Trophoblast cell (in vitro differentiated cells and primary cell): ENCODE measurements around the gene CCNL1.

Experiments used
- DNase-seq, 2 donors: peaks; one replicate each; pipeline ENCODE4 v3.0.0-alpha.2; 2016
- H2AFZ ChIP-seq: 2 replicates; pipeline ENCODE4 v1.6.1; 2013; ENCODE audit warnings: low read length, moderate library complexity, mild to moderate bottlenecking; ENCODE audit not compliant: insufficient read depth, poor library complexity
- H2AK5ac ChIP-seq: 2 replicates; pipeline ENCODE4 v1.6.1; 2013; ENCODE audit warnings: mild to moderate bottlenecking, low read length
- H2BK120ac ChIP-seq: 2 replicates; pipeline ENCODE4 v1.6.1; 2013; ENCODE audit warnings: low read length, mild to moderate bottlenecking, moderate library complexity; ENCODE audit not compliant: insufficient read depth, poor library complexity
- H2BK12ac ChIP-seq: 2 replicates; pipeline ENCODE4 v1.6.1; 2013; ENCODE audit warnings: mild to moderate bottlenecking, low read length, moderate library complexity
- H2BK5ac ChIP-seq: 2 replicates; pipeline ENCODE4 v1.6.1; 2013; ENCODE audit warnings: low read length, low read depth, moderate library complexity, mild to moderate bottlenecking; ENCODE audit not compliant: poor library complexity
- H3K14ac ChIP-seq: 2 replicates; pipeline ENCODE4 v1.6.1; 2013; ENCODE audit warnings: mild to moderate bottlenecking, low read length
- H3K18ac ChIP-seq: 2 replicates; pipeline ENCODE4 v1.6.1; 2013; ENCODE audit warnings: mild to moderate bottlenecking, low read length
- H3K23ac ChIP-seq: 2 replicates; pipeline ENCODE4 v1.6.1; 2013; ENCODE audit warnings: low read length
- H3K27ac ChIP-seq: 2 replicates; pipeline ENCODE4 v1.5.1; 2013; ENCODE audit warnings: low read depth, mild to moderate bottlenecking, inconsistent platforms, low read length, moderate library complexity
- H3K27me3 ChIP-seq: 2 replicates; pipeline ENCODE4 v1.6.1; 2013; ENCODE audit warnings: inconsistent platforms, mild to moderate bottlenecking, low read length, moderate library complexity; ENCODE audit not compliant: insufficient read depth
- H3K36me3 ChIP-seq, 2 experiments: 1 replicate in 1 of 2; 2 replicates in 1 of 2; pipeline ENCODE4 v1.6.1; 2013; ENCODE audit warnings: low read length in 2 of 2, mild to moderate bottlenecking in 2 of 2, moderate library complexity in 1 of 2; ENCODE audit not compliant: insufficient read depth in 2 of 2, control insufficient read depth in 1 of 2
- H3K4ac ChIP-seq: 2 replicates; pipeline ENCODE4 v1.6.1; 2013; ENCODE audit warnings: low read depth, mild to moderate bottlenecking, low read length, moderate library complexity
- H3K4me1 ChIP-seq, 2 experiments: 1 replicate in 1 of 2; 2 replicates in 1 of 2; pipeline ENCODE4 v1.6.1; 2013; ENCODE audit warnings: low read length in 2 of 2, mild to moderate bottlenecking in 2 of 2, moderate library complexity in 1 of 2; ENCODE audit not compliant: insufficient read depth in 2 of 2, control insufficient read depth in 1 of 2
- H3K4me2 ChIP-seq: 2 replicates; pipeline ENCODE4 v1.6.1; 2013; ENCODE audit warnings: inconsistent platforms, mild to moderate bottlenecking, low read length, moderate library complexity
- H3K4me3 ChIP-seq: 2 replicates; pipeline ENCODE4 v1.5.1; 2013; ENCODE audit warnings: mild to moderate bottlenecking, low read depth, low read length, inconsistent platforms
- H3K79me1 ChIP-seq: one replicate; pipeline ENCODE4 v1.6.1; 2013; ENCODE audit warnings: low read length
- H3K79me2 ChIP-seq: 2 replicates; pipeline ENCODE4 v1.6.1; 2013; ENCODE audit warnings: low read length, mild to moderate bottlenecking; ENCODE audit not compliant: control insufficient read depth, insufficient read depth, poor library complexity
- H3K9ac ChIP-seq: 2 replicates; pipeline ENCODE4 v1.6.1; 2013; ENCODE audit warnings: mild to moderate bottlenecking, low read length
- H3K9me3 ChIP-seq: 2 replicates; pipeline ENCODE4 v1.6.1; 2013; ENCODE audit warnings: low read depth, mild to moderate bottlenecking, control low read depth, inconsistent platforms, low read length; ENCODE audit not compliant: insufficient read depth
- H4K12ac ChIP-seq: 2 replicates; pipeline ENCODE4 v1.6.1; 2013; ENCODE audit warnings: low read depth, mild to moderate bottlenecking, low read length, moderate library complexity
- H4K8ac ChIP-seq: 2 replicates; pipeline ENCODE4 v1.6.1; 2013; ENCODE audit warnings: low read depth, mild to moderate bottlenecking, low read length, moderate library complexity
- H4K91ac ChIP-seq: one replicate; pipeline ENCODE4 v1.6.1; 2013; ENCODE audit warnings: low read depth, mild to moderate bottlenecking, low read length, moderate library complexity
- WGBS: extraction: QIAGEN DNeasy Blood & Tissue Kit; methylation state at CpG from one replicate; pipeline ENCODE4 v1.1.7; 2013; ENCODE audit warnings: missing lambda C conversion rate; ENCODE audit not compliant: insufficient read length, insufficient coverage; ENCODE audit errors: extremely low coverage; 5-methylcytosine and 5-hydroxymethylcytosine counted together

The CCNL1 gene

DNA sequence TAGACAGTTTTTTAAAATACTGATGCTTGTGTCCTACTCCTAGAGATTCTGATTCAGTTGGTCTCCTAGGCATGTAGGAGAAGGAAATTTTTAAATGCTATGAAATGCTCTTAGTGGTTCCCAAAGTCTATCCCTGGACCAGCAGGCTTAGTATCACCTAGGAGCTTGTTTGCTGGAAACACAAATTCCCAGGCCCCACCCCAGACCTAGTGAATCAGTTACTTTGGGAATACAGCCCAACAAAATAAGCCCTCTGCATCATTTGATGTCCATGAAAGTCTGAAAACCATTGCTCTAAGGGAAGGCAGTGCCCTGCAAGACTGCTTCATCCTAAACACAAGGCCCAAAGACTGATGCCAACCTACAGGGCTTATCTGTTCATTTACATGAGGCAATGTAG, 36.3 kb downstream of the CCNL1 start:
- Histone ChIP-seq H3K79me2 (no peaks in the 10 kb centered on the region), H3K9me3 (peaks cover 1% of the 10 kb centered on the region), H3K4me2 (no peak overlapping the region), H3K4me3 (no peak overlapping the region), H2AFZ (no peak overlapping the region), H3K18ac (no peak overlapping the region), H3K14ac (no peak overlapping the region), H3K36me3 (no peaks in the 10 kb centered on the region), H3K9ac (no peak overlapping the region), H3K79me1 (no peaks in the 10 kb centered on the region), H4K12ac (no peak overlapping the region), H2AK5ac (no peak overlapping the region), H4K8ac (no peak overlapping the region), H2BK120ac (no peak overlapping the region), H3K27ac (no peak overlapping the region), H4K91ac (no peak overlapping the region), H2BK12ac (no peak overlapping the region), H3K4ac (no peak overlapping the region), H2BK5ac (no peak overlapping the region), H3K23ac (no peak overlapping the region), H3K4me1 (peaks cover 4 to 6% of the 10 kb centered on the region in 2 experiments), H3K27me3 (no peaks in the 10 kb centered on the region)
- DNase-seq = no peak

DNA sequence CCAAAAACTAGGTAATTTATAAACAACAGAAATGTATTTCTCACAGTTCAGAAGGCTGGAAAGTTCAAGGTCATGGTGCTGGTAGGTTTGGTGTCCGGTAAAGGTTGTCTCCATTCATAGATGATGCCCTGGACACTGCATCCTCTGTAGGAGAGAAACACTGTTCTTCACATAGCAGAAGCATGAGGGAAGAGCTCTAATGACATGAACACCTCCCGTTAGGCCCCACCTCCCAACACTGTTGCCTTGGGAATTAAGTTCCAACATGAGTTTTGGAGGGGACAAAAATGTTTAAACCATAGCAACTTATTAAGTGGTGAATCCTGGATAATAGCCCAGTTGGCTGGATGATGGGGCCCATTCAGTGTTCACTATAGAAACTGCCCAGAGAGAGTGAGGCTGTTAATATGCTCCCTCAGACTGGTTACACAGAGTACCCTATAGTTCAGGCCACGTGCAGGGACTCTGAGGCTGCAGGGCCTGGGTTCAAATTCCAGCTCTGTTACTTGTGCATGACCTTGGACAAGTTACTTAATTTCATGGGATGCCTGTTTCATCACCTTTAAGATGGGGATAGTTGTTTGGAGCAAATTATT, 37.0 kb downstream of the CCNL1 start:
- Histone ChIP-seq H3K23ac (no peak overlapping the region), H4K91ac (no peak overlapping the region), H3K79me2 (no peaks in the 10 kb centered on the region), H3K27ac (no peak overlapping the region), H3K79me1 (no peaks in the 10 kb centered on the region), H2AFZ (no peak overlapping the region), H4K8ac (no peak overlapping the region), H2AK5ac (no peak overlapping the region), H4K12ac (no peak overlapping the region), H2BK12ac (no peak overlapping the region), H3K14ac (no peak overlapping the region), H2BK5ac (no peak overlapping the region), H3K4ac (no peak overlapping the region), H3K9ac (no peak overlapping the region), H3K27me3 (no peaks in the 10 kb centered on the region), H3K4me3 (no peak overlapping the region), H3K4me1 (no peaks in the 10 kb centered on the region), H3K4me2 (no peak overlapping the region), H3K18ac (no peak overlapping the region), H3K9me3 (peaks cover 1% of the 10 kb centered on the region), H2BK120ac (no peak overlapping the region), H3K36me3 (no peaks in the 10 kb centered on the region)
- no peak for DNase-seq
- WGBS = no CpG with 5 or more reads among the region's 3 CpGs

DNA sequence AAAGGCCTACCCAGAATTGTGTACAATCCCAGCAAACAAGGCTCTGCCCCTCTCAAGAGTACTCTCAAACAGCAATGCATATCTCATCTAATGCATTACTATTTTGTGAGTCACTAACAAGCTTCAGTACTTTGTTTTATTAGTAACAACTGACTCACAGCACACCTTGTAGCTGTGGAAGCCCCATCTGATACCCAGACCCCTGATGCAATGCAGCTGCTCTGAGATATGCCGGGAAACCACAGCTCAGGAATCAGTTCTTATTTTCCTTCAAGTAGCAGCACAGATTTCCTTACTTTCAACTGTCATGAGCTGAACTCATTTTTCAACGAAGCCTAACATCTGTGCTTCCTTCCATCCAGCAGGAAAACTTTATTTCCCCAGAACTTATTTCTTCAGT, 37.8 kb downstream of the CCNL1 start:
- no peak overlapping the region for H2AK5ac ChIP-seq
- H3K27ac ChIP-seq = no peak overlapping the region
- H3K79me1 ChIP-seq = no peaks in the 10 kb centered on the region
- H3K18ac ChIP-seq = no peak overlapping the region
- H3K4me3 ChIP-seq = no peak overlapping the region
- H3K9me3 ChIP-seq = peaks cover 1% of the 10 kb centered on the region
- no peak overlapping the region for H2BK5ac ChIP-seq
- no peak overlapping the region for H3K4me2 ChIP-seq
- H3K23ac ChIP-seq = no peak overlapping the region
- H3K36me3 ChIP-seq = no peaks in the 10 kb centered on the region
- no peaks in the 10 kb centered on the region for H3K79me2 ChIP-seq
- no peak overlapping the region for H4K91ac ChIP-seq
- H3K14ac ChIP-seq = no peak overlapping the region
- H4K8ac ChIP-seq = no peak overlapping the region
- H4K12ac ChIP-seq = no peak overlapping the region
- H2BK120ac ChIP-seq = no peak overlapping the region
- H3K4ac ChIP-seq = no peak overlapping the region
- H2AFZ ChIP-seq = no peak overlapping the region
- no peak overlapping the region for H2BK12ac ChIP-seq
- no CpG with 5 or more reads among the region's 2 CpGs for WGBS
- no peak overlapping the region for H3K9ac ChIP-seq
- H3K4me1 ChIP-seq = no peaks in the 10 kb centered on the region
- peak; percentile 75 to 77 for DNase-seq
- no peaks in the 10 kb centered on the region for H3K27me3 ChIP-seq

DNA sequence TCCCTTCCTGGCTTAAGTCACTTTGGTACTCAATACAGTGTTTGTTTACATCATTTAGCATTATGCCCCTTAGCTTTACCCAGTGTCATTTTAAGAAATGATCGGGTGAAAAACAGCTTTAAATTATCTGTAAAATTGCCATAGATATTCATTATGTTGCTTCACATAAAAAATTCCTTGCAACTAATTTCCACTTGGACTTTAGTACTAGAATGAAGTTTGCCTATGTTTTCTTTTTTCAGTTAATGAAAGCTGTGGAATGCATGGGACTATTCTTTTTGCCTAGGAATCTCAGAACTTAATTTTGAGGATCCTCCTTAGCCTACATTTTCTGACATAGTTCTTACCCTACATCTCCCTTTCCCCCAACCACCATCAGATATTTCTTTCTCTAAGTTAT, 38.4 kb downstream of the CCNL1 start:
- Histone ChIP-seq H4K91ac (no peak overlapping the region), H2AFZ (no peak overlapping the region), H4K8ac (no peak overlapping the region), H3K4me3 (no peak overlapping the region), H2BK12ac (no peak overlapping the region), H4K12ac (no peak overlapping the region), H3K9ac (no peak overlapping the region), H3K27me3 (no peaks in the 10 kb centered on the region), H3K36me3 (no peaks in the 10 kb centered on the region), H3K79me1 (no peaks in the 10 kb centered on the region), H2AK5ac (no peak overlapping the region), H3K4me1 (no peaks in the 10 kb centered on the region), H3K23ac (no peak overlapping the region), H3K4me2 (no peak overlapping the region), H3K27ac (no peak overlapping the region), H3K14ac (no peak overlapping the region), H2BK120ac (no peak overlapping the region), H3K9me3 (peaks cover 1% of the 10 kb centered on the region), H3K79me2 (no peaks in the 10 kb centered on the region), H2BK5ac (no peak overlapping the region), H3K4ac (no peak overlapping the region), H3K18ac (no peak overlapping the region)
- WGBS = no CpG with 5 or more reads among the region's 1 CpG
- DNase-seq = no peak
